Measurements from ENCODE around the gene MIP. TPM values are rescaled to one million over a fixed set of nuclear protein-coding genes. Genes with fewer than 3 reads are reported as not detected.
A peak's percentile ranks its signal among the peaks of the same experiment; 100 is the strongest.
"Not testable (repeated sequence)": the region's sequence is repeated elsewhere in the genome, so short reads cannot be mapped to it uniquely, and the experiment has no call there.

MIP gene
- polyA plus RNA-seq, 1 experiment: 0.12 TPM

GRCh38 chr12:56457817-56458216, 3.4 kb upstream of the MIP start:
- no peak overlapping the region for H3K4me3 ChIP-seq (ENCODE audit: low read depth, low read length)
- TF ChIP-seq, protein P1, sequence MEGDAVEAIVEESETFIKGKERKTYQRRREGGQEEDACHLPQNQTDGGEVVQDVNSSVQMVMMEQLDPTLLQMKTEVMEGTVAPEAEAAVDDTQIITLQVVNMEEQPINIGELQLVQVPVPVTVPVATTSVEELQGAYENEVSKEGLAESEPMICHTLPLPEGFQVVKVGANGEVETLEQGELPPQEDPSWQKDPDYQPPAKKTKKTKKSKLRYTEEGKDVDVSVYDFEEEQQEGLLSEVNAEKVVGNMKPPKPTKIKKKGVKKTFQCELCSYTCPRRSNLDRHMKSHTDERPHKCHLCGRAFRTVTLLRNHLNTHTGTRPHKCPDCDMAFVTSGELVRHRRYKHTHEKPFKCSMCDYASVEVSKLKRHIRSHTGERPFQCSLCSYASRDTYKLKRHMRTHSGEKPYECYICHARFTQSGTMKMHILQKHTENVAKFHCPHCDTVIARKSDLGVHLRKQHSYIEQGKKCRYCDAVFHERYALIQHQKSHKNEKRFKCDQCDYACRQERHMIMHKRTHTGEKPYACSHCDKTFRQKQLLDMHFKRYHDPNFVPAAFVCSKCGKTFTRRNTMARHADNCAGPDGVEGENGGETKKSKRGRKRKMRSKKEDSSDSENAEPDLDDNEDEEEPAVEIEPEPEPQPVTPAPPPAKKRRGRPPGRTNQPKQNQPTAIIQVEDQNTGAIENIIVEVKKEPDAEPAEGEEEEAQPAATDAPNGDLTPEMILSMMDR (IDR thresholded peaks at IDR 0.05; ENCODE audit: insufficient read depth, low read depth, low read length): no peak
- peaks cover 2% of the 10 kb centered on the region; the same call in 1 of the 2 replicates for H3K27me3 ChIP-seq (ENCODE audit: control insufficient read depth, insufficient read depth, low read length)
- no peak for DNase-seq (ENCODE audit: low read depth)
- ChIA-PET POLR2A (no interaction called here), CTCF (interaction anchor here (0.7 kb wide), 1 partner anchor 80 kb away, joined by 3 read pairs; no protein-coding TSS in a partner anchor)
- H3K36me3 ChIP-seq (ENCODE audit: control insufficient read depth, insufficient read depth, low read length): no peaks in the 10 kb centered on the region

DNA sequence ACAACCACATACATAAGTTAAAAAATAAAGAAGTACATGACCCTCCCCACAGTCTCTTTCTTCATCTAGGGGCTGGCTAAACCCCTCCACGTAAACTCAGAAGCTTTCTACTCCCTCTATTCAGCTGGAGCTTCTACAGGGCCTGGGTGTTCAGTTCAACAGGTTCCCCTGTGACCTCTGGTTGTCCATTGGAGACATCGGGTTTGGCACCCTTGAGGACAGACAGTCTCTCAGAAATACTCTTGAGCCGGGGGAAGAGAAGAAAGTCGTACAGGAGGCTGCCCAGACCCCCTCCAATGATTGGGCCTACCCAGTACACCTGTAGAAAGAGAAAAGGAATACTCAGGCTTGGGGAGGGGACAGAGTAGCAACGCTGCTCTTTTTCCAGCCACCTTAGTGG, 3.3 kb downstream of the MIP start:
- TF ChIP-seq, protein P1 (IDR thresholded peaks at IDR 0.05; ENCODE audit: insufficient read depth, low read depth, low read length): no peak
- no peak for DNase-seq (ENCODE audit: low read depth)
- CTCF ChIA-PET: interaction anchor here (0.8 to 2.0 kb wide), 4 partner anchors 11 to 14 kb away, joined by 3 to 10 read pairs (median 4); no protein-coding TSS in a partner anchor

GRCh38 chr12:56450241-56450640, 4.2 kb downstream of the MIP start:
- TF ChIP-seq, protein P1 (IDR thresholded peaks at IDR 0.05; ENCODE audit: insufficient read depth, low read depth, low read length): no peak
- H3K36me3 ChIP-seq (ENCODE audit: control insufficient read depth, insufficient read depth, low read length): no peaks in the 10 kb centered on the region
- CTCF ChIA-PET: interaction anchor here (1.3 to 2.0 kb wide), 2 partner anchors 12 to 14 kb away, joined by 3 to 10 read pairs; no protein-coding TSS in a partner anchor
- peaks cover 2% of the 10 kb centered on the region; the same call in 1 of the 2 replicates for H3K27me3 ChIP-seq (ENCODE audit: control insufficient read depth, insufficient read depth, low read length)
- DNase-seq (ENCODE audit: low read depth): no peak
- POLR2A ChIA-PET: no interaction called here
- no peak overlapping the region for H3K4me3 ChIP-seq (ENCODE audit: low read depth, low read length)

More for the DNA sequence above, 3.3 kb downstream of the MIP start:
- Histone ChIP-seq H3K4me3 (ENCODE audit: low read depth, low read length) (no peak overlapping the region), H3K27me3 (ENCODE audit: control insufficient read depth, insufficient read depth, low read length) (peaks cover 2% of the 10 kb centered on the region; the same call in 1 of the 2 replicates), H3K36me3 (ENCODE audit: control insufficient read depth, insufficient read depth, low read length) (no peaks in the 10 kb centered on the region)
- POLR2A ChIA-PET: no interaction called here

GRCh38 chr12:56449622-56449984, 4.9 kb downstream of the MIP start:
- no peaks in the 10 kb centered on the region for H3K36me3 ChIP-seq (ENCODE audit: control insufficient read depth, insufficient read depth, low read length)
- POLR2A ChIA-PET: interaction anchor here (0.6 kb wide), 1 partner anchor 38 kb away, joined by 6 read pairs; no protein-coding TSS in a partner anchor
- TF ChIP-seq, protein P1 (IDR thresholded peaks at IDR 0.05; ENCODE audit: insufficient read depth, low read depth, low read length): no peak
- H3K4me3 ChIP-seq (ENCODE audit: low read depth, low read length): peak overlapping the region; percentile 68
- CTCF ChIA-PET: interaction anchor here (0.5 to 2.0 kb wide), 5 partner anchors 14 to 95 kb away, joined by 3 to 10 read pairs (median 3); no protein-coding TSS in a partner anchor
- DNase-seq (ENCODE audit: low read depth): no peak
- peaks cover 2% of the 10 kb centered on the region; the same call in 1 of the 2 replicates for H3K27me3 ChIP-seq (ENCODE audit: control insufficient read depth, insufficient read depth, low read length)

GRCh38 chr12:56448860-56449621, 5.4 kb downstream of the MIP start, which contains the start of gene TIMELESS:
TSS of gene TIMELESS (minus strand) at chr12:56449426. CDS start at chr12:56434170, 15,256 bp downstream.
- no peaks in the 10 kb centered on the region for H3K36me3 ChIP-seq (ENCODE audit: control insufficient read depth, insufficient read depth, low read length)
- TF ChIP-seq, protein P1 (IDR thresholded peaks at IDR 0.05; ENCODE audit: insufficient read depth, low read depth, low read length): no peak
- CTCF ChIA-PET: interaction anchor here (0.5 to 2.0 kb wide), 5 partner anchors 15 to 95 kb away, joined by 3 to 10 read pairs (median 3); no protein-coding TSS in a partner anchor
- H3K4me3 ChIP-seq (ENCODE audit: low read depth, low read length): peak within 1 kb of the TSS; percentile 68
- H3K27me3 ChIP-seq (ENCODE audit: control insufficient read depth, insufficient read depth, low read length): peaks cover 2% of the 10 kb centered on the region; the same call in 1 of the 2 replicates
- POLR2A ChIA-PET: interaction anchor here (0.5 to 0.6 kb wide), 2 partner anchors 37 to 100 kb away, joined by 6 to 7 read pairs; no protein-coding TSS in a partner anchor
- peak; percentile 51 for DNase-seq (ENCODE audit: low read depth)

DNA sequence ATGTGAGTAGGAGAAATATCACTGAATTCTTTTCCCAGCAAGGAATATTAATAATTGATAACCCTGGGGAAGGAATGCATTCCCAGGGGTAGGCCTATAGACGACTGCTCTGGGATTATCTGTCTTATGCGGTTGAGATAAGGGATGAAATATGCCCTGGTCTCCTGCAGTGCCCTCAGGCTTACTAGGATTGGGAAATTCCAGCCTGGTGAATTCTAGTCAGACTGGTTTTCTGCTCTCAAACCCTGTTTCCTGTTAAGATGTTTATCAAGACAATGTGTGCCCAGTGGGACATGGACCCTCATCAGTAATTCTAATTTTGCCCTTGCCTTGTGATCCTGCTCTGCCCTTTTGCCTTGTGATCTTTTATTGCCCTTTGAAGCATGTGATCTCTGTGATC, 11.2 kb downstream of the MIP start:
- CTCF ChIA-PET; H3K27me3 ChIP-seq (ENCODE audit: control insufficient read depth, insufficient read depth, low read length); POLR2A ChIA-PET; H3K4me3 ChIP-seq (ENCODE audit: low read depth, low read length); H3K36me3 ChIP-seq (ENCODE audit: control insufficient read depth, insufficient read depth, low read length); DNase-seq (ENCODE audit: low read depth): not testable (repeated sequence)
